Endothelial cell of umbilical vein (primary cell): ENCODE results near the gene NANOS3.

Experiments
- CTCF ChIP-seq, 2 donors: IDR thresholded peaks; 1 replicate in 1 of 2; 2 replicates in 1 of 2; pipeline ENCODE4 v1.5.1; 2011; ENCODE audit warnings: low read length in 2 of 2, mild to moderate bottlenecking in 2 of 2, moderate library complexity in 2 of 2, control low read depth in 1 of 2, inconsistent platforms in 1 of 2, low read depth in 1 of 2; ENCODE audit not compliant: insufficient read depth in 1 of 2; ENCODE audit errors: extremely low read depth in 1 of 2
- EZH2 ChIP-seq: IDR thresholded peaks from 2 replicates; pipeline ENCODE4 v1.6.1; 2012; ENCODE audit warnings: borderline replicate concordance, low read depth, mild to moderate bottlenecking, moderate library complexity, low read length, inconsistent platforms; ENCODE audit not compliant: severe bottlenecking
- FOS ChIP-seq: IDR thresholded peaks from 2 replicates; pipeline ENCODE4 v1.6.1; 2011; ENCODE audit warnings: mild to moderate bottlenecking, low read length, moderate library complexity, borderline replicate concordance; ENCODE audit not compliant: insufficient read depth
- MAX ChIP-seq: IDR thresholded peaks from 2 replicates; pipeline ENCODE4 v1.6.1; 2011; ENCODE audit not compliant: insufficient read depth, insufficient read length
- POLR2A ChIP-seq: IDR thresholded peaks from 2 replicates; pipeline ENCODE4 v1.6.1; 2012; ENCODE audit warnings: low read depth, mild to moderate bottlenecking, control low read depth, low read length
- POLR2AphosphoS5 ChIP-seq: IDR thresholded peaks from 2 replicates; pipeline ENCODE4 v1.6.1; 2012; ENCODE audit warnings: low read depth, mild to moderate bottlenecking, control low read depth, low read length, moderate library complexity; ENCODE audit not compliant: insufficient read depth

GRCh38 chr19:13868663-13869062 is 8.3 kb upstream of the NANOS3 start:
- no peak for TF ChIP-seq POLR2AphosphoS5
- TF ChIP-seq CTCF (IDR thresholded peaks at IDR 0.05; ENCODE audit: extremely low read depth in 1 of 2, insufficient read depth in 1 of 2, low read depth in 1 of 2, low read length in 2 of 2): no peak
- TF ChIP-seq POLR2A: no peak
- TF ChIP-seq FOS: no peak
- no peak for TF ChIP-seq EZH2
- no peak for TF ChIP-seq MAX
